Central memory CD4-positive, alpha-beta T cell (primary cell): ENCODE measurements around the gene PPARD.
"Not testable (repeated sequence)": the region's sequence is repeated elsewhere in the genome, so short reads cannot be mapped to it uniquely, and the experiment has no call there.

Source experiments
- DNase-seq: peaks from one replicate; pipeline ENCODE4 v3.0.0; 2022
- total RNA-seq, 3 experiments: gene quantifications; one replicate each; lab custom pipeline; 2026; lab: John Stamatoyannopoulos, UW

Gene PPARD
- total RNA-seq: 23.9 to 51.5 (median 42.2) reads per million in 3 experiments

DNA sequence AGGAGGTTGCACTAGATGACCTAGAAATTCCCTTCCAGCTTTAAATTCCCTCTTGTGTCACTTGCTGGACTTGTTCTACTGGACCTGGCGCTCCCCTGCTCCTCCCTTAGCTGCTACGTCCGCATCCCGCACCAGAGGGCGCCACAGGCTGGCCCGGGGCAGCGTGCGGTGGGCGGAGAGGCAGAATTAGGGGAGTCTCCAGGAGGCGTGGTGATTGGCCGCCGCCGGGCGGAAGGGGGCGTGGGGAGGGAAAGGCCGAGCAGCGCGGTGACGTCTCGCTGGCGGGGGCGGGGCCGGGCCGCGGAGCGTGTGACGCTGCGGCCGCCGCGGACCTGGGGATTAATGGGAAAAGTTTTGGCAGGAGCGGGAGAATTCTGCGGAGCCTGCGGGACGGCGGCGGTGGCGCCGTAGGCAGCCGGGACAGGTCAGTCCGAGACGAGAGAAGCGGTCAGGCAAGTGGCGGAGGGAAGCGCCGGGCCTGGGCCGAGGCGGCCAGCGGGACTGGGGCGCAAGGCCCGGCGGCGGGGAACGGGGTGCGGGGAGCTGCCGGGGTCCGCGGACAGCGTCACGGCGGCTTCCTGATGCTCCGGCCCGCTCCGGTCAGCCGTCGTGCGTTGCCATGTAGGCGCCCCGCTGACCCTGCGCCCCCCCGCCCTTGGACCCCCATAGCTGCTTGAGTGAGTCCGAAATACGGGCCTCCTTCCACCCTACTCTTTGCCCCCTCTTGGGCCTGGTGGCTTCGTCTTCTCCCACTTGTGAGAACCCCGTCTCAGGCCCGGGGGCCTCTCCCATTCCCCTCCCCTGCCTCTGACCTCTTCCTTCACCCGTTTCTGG, at the start of gene PPARD:
Gene PPARD, plus strand, starts transcription at position 301 of the 834 bp plus-strand sequence. CDS start 68,530 bp downstream, outside the sequence.
- DNase-seq: peak; percentile 96

DNA sequence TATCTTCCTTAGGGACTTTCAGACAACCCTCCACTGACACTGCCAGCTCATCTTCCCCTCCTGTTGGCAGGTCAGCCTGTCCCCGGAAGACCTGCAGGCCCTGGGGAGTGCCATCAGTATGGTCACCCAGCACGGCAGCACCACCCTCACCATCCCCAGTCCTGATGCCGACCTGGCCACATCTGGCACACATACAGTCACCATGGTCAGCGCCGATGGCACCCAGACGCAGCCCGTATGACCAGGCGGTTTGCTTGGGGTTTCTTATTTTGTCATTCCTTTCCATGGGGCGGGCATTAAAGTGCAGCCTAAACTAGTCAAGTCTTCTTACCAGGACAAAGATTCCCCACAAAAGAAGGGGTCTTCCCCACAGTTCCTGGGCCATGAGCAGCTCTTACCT, 48.7 kb upstream of the PPARD start:
- no peak for DNase-seq

DNA sequence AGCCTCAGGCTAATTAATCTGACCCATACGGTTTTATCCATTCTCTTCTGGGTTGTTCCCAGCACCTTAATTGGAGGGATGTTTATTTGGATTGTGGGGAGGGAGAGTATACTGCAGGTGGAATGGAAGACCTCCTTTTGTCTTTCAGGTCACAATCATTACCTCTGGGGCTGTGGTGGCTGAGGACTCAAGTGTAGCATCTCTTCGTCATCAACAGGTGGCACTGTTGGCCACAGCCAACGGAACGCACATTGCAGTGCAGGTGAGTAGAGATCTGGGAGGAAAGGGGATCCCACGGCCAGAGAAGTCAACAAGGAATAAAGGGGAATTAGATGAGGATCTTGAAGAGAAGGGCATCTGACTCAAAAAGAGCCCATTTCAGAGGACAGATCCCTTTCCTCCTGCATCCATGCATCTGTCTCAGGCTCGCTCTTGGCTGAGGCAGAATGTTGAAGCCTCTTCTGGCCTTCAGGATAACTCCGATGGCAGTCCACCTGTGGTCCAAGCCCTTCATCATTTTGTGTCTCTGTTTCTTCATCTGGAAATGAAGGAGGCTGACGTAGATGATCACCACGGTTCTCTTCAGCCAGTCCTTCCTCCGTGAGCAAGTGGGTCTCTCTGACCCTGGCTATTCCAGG, 47.9 kb upstream of the PPARD start:
- peak; percentile 39 for DNase-seq

DNA sequence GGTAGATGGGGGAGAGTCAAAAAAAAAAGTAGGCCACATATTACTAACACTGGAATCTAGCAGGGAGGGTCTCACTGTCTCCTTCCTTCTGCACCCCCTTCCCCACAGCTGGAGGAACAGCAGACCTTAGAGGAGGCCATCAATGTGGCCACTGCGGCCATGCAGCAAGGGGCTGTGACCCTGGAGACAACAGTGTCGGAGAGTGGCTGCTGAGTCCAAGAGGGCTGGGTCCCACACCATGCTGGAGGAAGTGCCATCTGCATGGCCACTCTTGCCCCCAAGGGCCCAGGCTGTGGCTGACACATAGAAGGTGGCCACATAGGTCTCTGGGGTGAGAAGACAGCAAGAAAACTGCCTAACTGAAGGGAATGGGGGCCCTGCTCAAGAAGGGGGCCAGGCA, 47.3 kb upstream of the PPARD start:
- no peak for DNase-seq

DNA sequence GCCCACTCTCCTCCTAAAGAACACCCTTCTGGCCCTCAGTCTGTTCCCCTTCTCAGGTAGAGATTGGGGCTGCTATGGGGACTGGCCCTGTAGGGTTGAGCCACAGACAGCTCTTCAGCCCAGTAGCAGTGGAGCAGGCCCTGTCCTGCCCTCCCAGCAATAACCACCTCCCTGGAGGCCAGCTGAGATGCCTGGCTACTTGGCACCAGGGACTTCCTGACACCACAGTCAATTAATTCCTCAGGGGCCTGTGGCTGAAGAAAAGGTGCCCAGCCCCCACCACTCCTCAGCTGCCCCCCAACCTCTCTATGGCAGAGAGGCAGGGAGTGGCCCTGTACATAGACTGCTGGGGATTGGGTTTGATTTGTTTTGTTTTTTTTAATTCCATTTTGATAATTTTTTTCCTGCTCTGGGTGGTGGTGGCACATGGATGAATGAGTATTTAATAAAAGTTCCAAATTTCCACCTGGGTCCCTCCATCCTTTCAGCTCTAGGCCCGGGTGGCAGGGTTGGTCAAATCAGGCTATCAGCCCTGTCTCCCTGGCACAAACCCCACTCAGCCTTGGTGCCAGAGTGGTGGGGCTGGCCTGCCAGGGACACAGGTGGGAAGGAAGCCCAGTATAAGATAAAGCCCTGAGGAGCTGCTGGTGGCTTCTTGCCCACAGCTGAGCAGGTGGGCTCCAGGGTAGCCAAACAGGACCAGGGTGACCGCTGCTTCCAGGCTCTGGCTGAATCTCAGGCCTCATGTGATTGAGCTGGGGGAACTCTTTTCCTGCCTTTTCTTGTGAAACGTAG, 46.6 kb upstream of the PPARD start:
- no peak for DNase-seq

DNA sequence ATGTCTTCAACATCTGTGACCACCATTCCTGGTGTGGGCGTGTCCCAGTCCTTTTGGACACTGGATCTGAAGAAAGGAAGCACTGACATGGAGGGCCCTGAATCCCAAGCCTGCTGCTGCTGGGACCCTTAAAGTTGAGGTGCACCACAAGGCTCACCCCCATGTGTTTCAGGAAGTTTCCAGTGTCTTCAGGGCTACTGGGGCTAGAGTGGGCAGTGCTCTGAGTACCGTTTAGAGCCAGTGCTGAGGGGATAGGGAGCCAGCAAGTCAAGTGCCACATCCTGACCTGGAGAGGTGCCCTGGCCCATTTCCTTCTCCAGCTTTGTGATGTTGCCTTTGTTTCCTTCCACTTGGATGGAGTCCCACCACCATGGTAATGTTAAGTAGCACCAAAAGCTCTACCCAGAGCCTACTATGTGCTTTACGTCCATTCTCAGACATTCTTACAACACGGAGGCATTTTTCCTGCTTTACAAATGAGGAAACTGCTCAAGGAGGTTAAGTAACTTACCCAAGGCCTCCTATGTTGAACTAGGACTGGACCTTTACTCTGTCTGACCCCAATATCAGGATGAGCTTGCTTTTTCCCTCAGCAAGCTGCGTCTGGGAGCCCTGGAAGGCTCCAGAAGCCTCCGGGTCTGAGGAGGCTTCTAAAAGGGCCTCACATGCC, 45.3 kb upstream of the PPARD start:
- DNase-seq: no peak

DNA sequence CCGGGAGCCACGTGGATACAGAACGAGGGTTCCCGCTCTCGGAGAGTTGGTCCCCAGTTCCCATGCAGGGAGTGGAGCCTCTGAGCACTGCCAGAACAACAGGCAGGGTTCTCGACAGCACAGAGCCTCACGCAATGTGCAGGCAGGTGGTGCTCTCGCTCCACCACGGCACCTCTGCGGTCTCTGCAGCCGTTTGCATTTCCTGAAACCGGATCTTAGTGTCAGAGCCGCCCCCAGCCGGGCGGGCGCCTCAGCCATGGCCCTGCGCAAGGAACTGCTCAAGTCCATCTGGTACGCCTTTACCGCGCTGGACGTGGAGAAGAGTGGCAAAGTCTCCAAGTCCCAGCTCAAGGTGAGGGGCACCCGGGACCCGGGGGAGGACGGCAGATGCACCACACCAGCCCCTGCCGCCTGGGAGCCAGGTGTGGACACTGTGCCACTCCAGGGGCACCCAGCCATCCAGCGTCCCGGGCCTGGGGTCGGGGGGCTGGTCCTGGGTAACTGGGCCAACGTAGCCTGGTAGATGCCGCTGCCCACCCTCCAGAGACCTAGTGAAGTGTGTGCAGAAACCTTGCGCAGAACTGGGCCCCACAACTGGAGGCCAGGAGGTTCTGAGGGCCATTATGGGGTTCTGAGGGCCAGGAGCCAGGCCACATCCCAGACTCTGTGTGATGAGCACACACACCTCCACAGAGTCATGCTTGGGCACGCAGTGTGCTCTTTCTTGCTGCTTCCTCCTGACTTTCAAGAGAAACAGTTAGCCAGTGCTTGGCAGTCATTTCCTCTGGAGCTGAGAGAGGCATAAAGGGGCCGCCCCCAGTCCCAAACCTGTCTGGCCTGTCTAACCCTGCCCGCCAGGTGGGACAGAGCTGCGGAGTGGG, 44.5 kb upstream of the PPARD start, which contains the start of gene DEF6:
Gene DEF6, plus strand, starts transcription at position 218 of the 881 bp plus-strand sequence. Its CDS starts 39 bp downstream, at position 257.
- DNase-seq: peak; percentile 84

DNA sequence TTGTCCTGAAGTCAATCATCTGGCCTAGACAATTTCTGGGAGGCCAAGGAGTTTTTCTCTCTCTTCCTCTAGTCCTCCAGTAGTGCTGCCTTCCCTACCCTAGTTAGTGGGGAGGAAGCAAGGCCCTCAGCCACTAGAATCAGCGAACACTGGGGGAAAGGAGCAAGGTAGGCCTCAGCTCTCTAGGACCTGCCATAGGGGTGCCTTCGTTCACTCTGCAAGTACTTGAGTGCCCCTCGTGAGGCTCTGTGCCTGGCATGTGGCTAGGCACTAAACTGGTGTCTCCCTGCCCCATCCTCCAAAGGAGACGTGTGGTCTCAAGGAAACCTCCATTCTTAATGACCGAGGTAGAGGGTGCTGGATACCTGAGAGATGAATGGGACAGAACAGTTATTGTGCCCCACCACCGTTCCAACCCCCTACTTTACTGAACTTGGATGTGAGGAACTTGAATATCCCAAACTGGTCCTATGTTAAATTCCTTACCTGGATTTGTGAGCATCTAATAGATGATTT, 43.7 kb upstream of the PPARD start:
- DNase-seq: no peak

DNA sequence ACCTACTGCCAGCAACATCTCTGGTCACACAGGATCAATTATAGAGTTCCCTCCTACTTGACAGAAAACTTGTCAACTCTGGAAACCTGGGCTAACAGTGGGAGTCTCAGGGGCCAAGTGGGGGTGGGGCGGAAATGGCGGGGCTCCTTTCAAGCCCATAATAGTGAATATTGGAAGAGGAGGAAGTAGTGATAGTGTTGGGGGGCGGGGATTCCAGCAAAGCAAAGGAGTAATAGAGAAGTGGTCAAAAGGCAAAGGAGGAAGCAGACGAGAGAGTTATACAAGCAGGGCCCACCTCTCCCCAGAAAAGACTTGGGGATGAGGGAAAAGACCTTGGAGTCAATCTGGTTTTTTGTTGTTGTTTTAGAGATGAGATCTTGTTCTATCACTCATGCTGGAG, 42.7 kb upstream of the PPARD start:
- peak; percentile 13 for DNase-seq

DNA sequence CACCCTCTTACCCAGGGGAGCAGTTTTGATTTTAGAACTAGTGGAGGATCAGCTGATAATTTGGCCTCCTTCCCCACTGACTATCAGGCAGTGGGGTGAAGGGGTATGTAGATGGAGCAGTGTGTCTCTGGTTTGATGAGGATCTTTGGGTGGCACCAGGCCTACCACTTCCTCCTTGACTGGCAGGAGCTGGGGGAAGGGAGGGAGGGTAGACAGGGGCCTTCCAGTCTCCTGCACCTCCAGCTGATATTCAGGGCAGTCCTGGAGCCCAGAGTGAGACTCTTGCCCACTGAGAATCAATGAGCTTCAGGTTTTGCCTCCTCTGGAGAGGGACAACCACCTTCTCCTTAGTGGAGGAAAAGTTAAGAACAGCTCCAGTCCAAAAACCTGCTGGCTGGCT, 41.5 kb upstream of the PPARD start:
- peak; percentile 63 for DNase-seq

DNA sequence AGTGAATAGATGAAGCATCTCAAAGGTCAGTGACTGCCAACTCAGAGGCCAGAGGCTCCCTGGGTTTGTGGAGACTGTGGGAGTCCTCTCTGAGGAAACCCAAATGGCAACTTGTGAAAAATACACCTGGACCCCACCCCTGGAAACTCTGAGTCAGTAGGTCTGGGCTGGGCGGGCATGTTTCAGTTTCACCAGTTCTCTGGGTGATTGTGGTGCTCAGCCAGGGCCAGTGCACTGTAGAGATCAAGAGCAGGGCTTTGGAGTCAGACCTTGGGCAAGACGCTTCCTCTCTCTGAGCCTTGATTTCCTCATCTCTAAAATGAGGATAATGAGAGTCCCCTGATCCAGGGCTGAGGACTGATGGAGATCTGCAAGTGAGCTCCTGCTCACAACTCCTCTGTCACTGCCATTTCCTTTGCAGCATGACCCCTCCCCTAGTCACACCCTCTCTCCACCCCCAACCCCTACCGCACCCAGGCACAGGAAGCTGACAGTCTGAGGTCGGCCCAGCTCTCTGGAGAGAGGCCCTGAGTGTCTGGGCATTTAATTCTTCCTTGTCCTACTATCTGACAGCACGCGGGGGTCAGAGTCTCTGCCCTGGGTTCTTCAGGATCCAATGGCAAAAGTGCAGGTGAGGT, 39.6 kb upstream of the PPARD start:
- DNase-seq: peak; percentile 90

DNA sequence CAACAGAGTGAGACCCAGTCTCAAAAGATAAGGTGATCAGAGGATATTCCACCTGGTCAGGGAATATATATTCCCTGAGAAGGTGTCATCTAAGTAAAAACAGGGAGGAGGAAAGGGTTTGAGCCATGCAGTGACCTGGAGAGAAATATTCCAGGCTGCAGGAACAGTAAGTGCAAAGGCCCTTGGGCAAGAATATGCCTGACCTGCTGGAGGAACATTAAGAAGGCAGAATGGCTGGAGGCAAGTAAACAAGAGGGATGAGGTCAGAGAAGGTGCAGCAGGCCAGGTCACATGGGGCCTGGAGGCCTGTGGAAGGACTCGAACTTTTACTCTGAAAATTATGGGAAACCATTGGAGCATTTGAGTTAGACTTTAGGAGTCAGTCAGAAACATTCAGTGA, 38.1 kb upstream of the PPARD start:
- no peak for DNase-seq

DNA sequence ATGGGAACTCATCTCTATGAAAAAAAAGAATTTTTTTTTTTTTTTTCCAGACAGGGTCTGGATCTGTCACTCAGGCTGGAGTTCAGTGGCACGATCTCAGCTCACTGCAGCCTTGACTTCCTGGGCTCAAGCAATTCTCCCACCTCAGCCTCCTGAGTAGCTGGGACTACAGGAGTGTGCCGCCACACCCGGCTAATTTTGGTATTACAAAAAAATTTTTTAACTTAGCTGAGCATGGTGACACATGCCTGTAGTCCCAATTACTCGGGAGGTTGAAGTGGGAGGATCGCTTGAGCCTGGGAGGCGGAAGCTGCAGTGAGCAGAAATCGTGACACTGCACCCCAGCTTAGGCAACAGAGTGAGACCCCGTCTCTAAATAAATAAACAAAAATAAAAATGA, 37.2 kb upstream of the PPARD start:
- DNase-seq: peak; percentile 37

DNA sequence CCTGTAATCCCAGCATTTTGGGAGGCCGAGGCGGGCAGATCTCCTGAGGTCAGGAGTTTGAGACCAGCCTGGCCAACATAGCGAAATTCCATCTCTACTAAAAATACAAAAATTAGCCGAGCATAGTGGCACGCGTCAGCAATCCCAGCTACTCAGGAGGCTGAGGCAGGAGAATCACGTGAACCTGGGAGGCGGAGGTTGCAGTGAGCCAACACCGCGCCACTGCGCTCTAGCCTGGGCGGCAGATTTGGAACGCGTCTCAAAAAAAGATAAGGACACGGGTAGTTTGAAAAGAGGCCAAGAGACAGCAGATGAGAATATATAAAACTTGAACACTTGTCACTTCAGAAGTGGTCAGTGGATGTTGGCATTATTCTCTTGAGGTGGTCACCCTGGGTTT, 35.2 kb upstream of the PPARD start:
- not testable (repeated sequence) for DNase-seq

DNA sequence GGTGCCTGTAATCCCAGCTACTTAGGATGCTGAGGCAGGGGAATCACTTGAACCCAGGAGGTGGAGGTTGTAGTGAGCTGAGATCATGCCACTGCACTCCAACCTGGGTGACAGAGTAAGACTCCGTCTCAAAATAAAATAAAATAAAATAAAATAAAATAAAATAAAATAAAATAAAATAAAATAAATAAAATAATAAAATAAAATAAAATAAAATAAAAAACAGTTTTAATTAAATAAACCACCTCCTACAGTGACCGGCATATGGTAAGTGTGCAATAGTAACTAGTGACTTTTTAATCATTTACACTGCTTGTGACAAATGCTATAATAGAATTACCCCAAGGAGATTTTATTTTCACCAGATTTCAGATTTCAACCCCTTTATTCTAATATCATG, 33.8 kb upstream of the PPARD start:
- DNase-seq: not testable (repeated sequence)

DNA sequence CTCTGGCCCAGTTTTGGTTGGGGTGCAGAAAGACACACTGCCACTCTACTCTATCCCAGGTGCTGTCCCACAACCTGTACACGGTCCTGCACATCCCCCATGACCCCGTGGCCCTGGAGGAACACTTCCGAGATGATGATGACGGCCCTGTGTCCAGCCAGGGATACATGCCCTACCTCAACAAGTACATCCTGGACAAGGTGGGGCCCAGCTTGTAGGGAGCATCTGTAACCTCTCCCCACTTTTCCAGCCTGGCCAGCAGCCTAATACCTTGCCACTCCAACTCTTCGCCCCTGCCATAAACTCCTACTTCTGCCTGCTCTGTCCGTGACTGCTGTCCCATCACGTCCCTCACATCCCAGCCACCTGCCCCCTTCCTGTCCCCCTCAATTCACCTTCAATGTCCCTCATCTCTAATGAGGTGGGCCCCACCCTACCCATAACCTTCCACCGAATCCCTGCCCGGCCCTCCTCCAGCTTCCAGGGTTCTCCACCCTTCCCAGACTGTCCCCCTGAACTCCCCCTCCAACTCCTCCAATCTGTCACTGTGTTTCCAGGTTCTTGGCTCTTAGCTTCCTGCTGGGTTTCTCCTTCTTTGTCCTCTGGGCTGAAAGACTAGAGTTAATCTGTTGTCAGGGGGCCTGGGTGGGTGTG, 32.6 kb upstream of the PPARD start:
- no peak for DNase-seq

DNA sequence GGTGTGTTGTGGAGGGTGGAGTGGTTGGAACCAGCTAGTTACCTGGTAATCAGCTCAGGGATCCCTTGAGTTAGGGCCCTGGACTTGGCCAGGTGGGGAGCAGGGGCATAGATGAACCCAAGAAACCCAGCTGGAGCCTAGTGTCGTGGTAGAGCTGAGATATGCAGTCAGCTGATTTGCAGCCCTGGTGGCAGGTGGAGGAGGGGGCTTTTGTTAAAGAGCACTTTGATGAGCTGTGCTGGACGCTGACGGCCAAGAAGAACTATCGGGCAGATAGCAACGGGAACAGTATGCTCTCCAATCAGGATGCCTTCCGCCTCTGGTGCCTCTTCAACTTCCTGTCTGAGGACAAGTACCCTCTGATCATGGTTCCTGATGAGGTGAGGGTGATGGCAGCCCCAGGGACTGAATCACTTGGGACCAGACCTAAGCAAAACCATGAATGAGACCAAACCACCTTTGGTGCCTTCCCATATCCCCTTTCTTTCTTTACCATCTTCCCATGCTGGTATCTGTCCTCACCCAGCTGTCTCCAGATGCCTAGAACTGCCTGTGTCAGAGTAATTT, 32.0 kb upstream of the PPARD start:
- DNase-seq: peak; percentile 20

DNA sequence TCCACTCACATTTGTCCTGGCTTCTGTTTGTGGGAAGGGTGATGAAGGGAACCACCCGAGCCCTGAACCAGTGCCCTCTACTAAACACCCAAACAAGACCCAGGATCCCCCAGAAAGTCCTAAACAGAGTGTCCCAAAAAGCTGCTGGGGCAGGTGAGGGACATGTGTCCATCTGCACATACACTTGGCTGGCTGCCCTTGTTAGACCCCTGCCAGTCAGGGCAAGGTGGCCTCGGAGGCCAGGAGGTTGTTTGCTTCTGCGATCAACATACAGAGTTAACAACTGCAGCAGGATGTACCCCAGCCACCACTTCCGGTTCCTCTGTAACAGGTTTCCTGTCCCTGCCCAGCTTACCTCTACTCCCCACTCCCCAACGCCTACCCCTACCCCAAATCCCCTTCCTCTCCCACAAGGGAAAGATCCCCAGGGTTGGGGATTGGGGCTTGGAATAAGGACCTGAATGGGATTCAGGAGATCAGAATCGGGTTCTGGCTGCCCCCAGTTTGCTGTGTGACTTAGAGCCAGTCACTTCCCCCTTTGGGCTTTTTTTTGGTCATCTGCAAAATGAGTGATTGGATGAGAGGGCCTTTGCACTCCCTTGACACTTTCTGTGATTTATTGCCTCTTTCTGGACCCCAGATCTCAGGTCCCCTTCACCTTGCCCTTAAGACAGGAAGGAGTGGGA, 30.8 kb upstream of the PPARD start:
- DNase-seq: peak; percentile 69

DNA sequence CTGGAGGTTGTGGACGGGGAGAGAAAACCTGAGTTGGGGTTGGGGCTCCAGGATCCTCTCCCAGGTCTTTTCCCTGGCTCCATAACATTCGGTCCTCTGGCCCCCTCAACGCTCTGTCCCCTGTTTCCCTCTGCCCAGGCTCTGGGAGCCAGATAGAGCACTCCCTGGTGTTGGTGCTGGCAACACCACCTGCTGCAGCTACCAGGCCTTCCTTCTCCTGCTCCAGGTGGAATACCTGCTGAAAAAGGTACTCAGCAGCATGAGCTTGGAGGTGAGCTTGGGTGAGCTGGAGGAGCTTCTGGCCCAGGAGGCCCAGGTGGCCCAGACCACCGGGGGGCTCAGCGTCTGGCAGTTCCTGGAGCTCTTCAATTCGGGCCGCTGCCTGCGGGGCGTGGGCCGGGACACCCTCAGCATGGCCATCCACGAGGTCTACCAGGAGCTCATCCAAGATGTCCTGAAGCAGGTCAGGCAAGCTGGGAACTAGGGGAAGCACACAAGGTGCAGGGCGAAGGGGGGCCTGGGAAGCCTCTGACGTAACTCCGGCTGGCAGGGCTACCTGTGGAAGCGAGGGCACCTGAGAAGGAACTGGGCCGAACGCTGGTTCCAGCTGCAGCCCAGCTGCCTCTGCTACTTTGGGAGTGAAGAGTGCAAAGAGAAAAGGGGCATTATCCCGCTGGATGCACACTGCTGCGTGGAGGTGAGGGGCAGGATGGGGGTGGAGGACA, 30.1 kb upstream of the PPARD start:
- DNase-seq: no peak
